DOHH2 (cell line): Measurements from ENCODE around the gene TLR7.

Experiments
- H3F3A ChIP-seq: fragments of 200-600 bp; sonication (generic), shearing (Covaris generic); 2 replicates; pipeline ENCODE4 v1.6.0; 2016; ENCODE audit warnings: antibody characterized with exemption, mild to moderate bottlenecking; ENCODE audit not compliant: control insufficient read depth, insufficient read depth
- H3K27ac ChIP-seq: fragments of 200-600 bp; sonication (generic); 2 replicates; pipeline ENCODE4 v1.5.1; 2014; ENCODE audit warnings: low read depth, mild to moderate bottlenecking, low read length, moderate library complexity
- H3K27me3 ChIP-seq: fragments of 200-600 bp; sonication (generic); 2 replicates; pipeline ENCODE4 v1.6.1; 2014; ENCODE audit warnings: mild to moderate bottlenecking, low read length, mixed read lengths; ENCODE audit not compliant: control insufficient read depth
- H3K36me3 ChIP-seq: fragments of 200-600 bp; sonication (generic); 2 replicates; pipeline ENCODE4 v1.6.1; 2014; ENCODE audit warnings: mild to moderate bottlenecking, low read length, moderate library complexity, mixed read lengths; ENCODE audit not compliant: control insufficient read depth
- H3K4me1 ChIP-seq: fragments of 200-600 bp; sonication (generic); 2 replicates; pipeline ENCODE4 v1.6.1; 2014; ENCODE audit warnings: mild to moderate bottlenecking, low read length, mixed read lengths; ENCODE audit not compliant: control insufficient read depth
- H3K4me2 ChIP-seq: fragments of 200-600 bp; sonication (generic); 2 replicates; pipeline ENCODE4 v1.6.0; 2014; ENCODE audit warnings: mild to moderate bottlenecking, low read length, moderate library complexity
- H3K4me3 ChIP-seq: fragments of 200-600 bp; sonication (generic); 2 replicates; pipeline ENCODE4 v1.5.1; 2014; ENCODE audit warnings: mild to moderate bottlenecking, low read length, mixed read lengths
- H3K79me2 ChIP-seq: fragments of 200-600 bp; sonication (generic); 2 replicates; pipeline ENCODE4 v1.6.1; 2014; ENCODE audit warnings: mild to moderate bottlenecking, low read length, mixed read lengths; ENCODE audit not compliant: control insufficient read depth
- H3K9me2 ChIP-seq: fragments of 200-600 bp; sonication (generic); replicated peaks from 2 replicates; pipeline ENCODE4 v1.6.1; 2014; ENCODE audit warnings: mild to moderate bottlenecking, low read length, mixed read lengths; ENCODE audit not compliant: control insufficient read depth
- H3K9me3 ChIP-seq: fragments of 200-600 bp; sonication (generic); 2 replicates; pipeline ENCODE4 v1.6.1; 2014; ENCODE audit warnings: antibody characterized with exemption, low read length, mixed read lengths; ENCODE audit not compliant: control insufficient read depth, insufficient read depth
- H4K20me1 ChIP-seq: fragments of 200-600 bp; sonication (generic); 2 replicates; pipeline ENCODE4 v1.6.0; 2014; ENCODE audit warnings: low read depth, mild to moderate bottlenecking, antibody characterized with exemption, low read length, moderate library complexity; ENCODE audit not compliant: control insufficient read depth, insufficient read depth
- CTCF ChIP-seq: fragments of 200-600 bp; sonication (generic); IDR thresholded peaks from one replicate; pipeline ENCODE4 v1.5.1; 2014; ENCODE audit warnings: antibody characterized with exemption, mild to moderate bottlenecking, low read depth, low read length; ENCODE audit not compliant: poor library complexity, severe bottlenecking
- EZH2phosphoT487 ChIP-seq: fragments of 200-600 bp; sonication (generic); IDR thresholded peaks from 2 replicates; pipeline ENCODE4 v1.6.1; 2017; ENCODE audit warnings: borderline replicate concordance, mild to moderate bottlenecking, antibody characterized with exemption, low read length, moderate library complexity, mixed read lengths

TLR7 gene

GRCh38 chrX:12891915-12892506 lies 25.1 kb downstream of the TLR7 start:
- Histone ChIP-seq H3F3A (peaks cover 3% of the 10 kb centered on the region; the same call in 1 of the 2 replicates), H3K9me2 (no peaks in the 10 kb centered on the region), H3K9me3 (no peaks in the 10 kb centered on the region), H3K27me3 (no peaks in the 10 kb centered on the region), H3K4me2 (peak overlapping the region; percentile 67), H3K36me3 (peaks cover 11% of the 10 kb centered on the region), H3K27ac (peak overlapping the region; percentile 84), H3K79me2 (no peaks in the 10 kb centered on the region), H4K20me1 (no peaks in the 10 kb centered on the region), H3K4me1 (peaks cover 51% of the 10 kb centered on the region), H3K4me3 (peak overlapping the region; percentile 6)
- no peak for TF ChIP-seq CTCF
- TF ChIP-seq EZH2phosphoT487, result no peak

GRCh38 chrX:12892716-12893115 lies 25.8 kb downstream of the TLR7 start:
- Histone ChIP-seq H3K4me3 (peak overlapping the region; percentile 6), H4K20me1 (no peaks in the 10 kb centered on the region), H3K79me2 (no peaks in the 10 kb centered on the region), H3K36me3 (peaks cover 11% of the 10 kb centered on the region), H3K9me2 (no peaks in the 10 kb centered on the region), H3K4me2 (peak overlapping the region; percentile 67), H3K27me3 (no peaks in the 10 kb centered on the region), H3K9me3 (no peaks in the 10 kb centered on the region), H3K4me1 (peaks cover 51% of the 10 kb centered on the region), H3F3A (peaks cover 3% of the 10 kb centered on the region; the same call in 1 of the 2 replicates), H3K27ac (peak overlapping the region; percentile 84)
- no peak for TF ChIP-seq EZH2phosphoT487
- TF ChIP-seq CTCF, result no peak

GRCh38 chrX:12894074-12895030 lies 27.5 kb downstream of the TLR7 start:
- Histone ChIP-seq H4K20me1 (no peaks in the 10 kb centered on the region), H3K27ac (no peak overlapping the region), H3K4me3 (peak overlapping the region; percentile 33), H3K4me2 (peak overlapping the region; percentile 67), H3K9me3 (no peaks in the 10 kb centered on the region), H3K36me3 (peaks cover 11% of the 10 kb centered on the region), H3K4me1 (peaks cover 50% of the 10 kb centered on the region), H3K9me2 (no peaks in the 10 kb centered on the region), H3F3A (peaks cover 3% of the 10 kb centered on the region; the same call in 1 of the 2 replicates), H3K27me3 (no peaks in the 10 kb centered on the region), H3K79me2 (no peaks in the 10 kb centered on the region)
- TF ChIP-seq EZH2phosphoT487, result no peak
- TF ChIP-seq CTCF, result peak; percentile 74
